Measurements from ENCODE around the gene ZC3H4. TPM values are rescaled to one million over a fixed set of nuclear protein-coding genes. Genes with fewer than 3 reads are reported as not detected.

ZC3H4 gene
- total and polyA plus RNA-seq, 9 of the 15 experiments (the other 6 are each of a cell fraction or from before 2014, with no cell fraction given) = 2.2 to 75.6 (median 18.3) TPM

GRCh38 chr19:47047763-47048405 lies 65.7 kb downstream of the ZC3H4 start (continued):
- TF ChIP-seq RREB1 (CRISPR knock-in tag; IDR thresholded peaks at IDR 0.05) = no peak
- TF ChIP-seq HINFP (tag; conservative IDR thresholded peaks at IDR 0.05; ENCODE audit: low read depth) = no peak
- no peak for TF ChIP-seq CBX5 (IDR thresholded peaks at IDR 0.05; ENCODE audit: borderline replicate concordance, low read depth)
- no peak for TF ChIP-seq ZNF253 (CRISPR knock-in tag; conservative IDR thresholded peaks at IDR 0.05)
- TF ChIP-seq ETV1 (tag; conservative IDR thresholded peaks at IDR 0.05; ENCODE audit: low read depth) = no peak
- no peak for TF ChIP-seq PTTG1 (tag; IDR thresholded peaks at IDR 0.05; ENCODE audit: low read depth)
- TF ChIP-seq RBM15 (IDR thresholded peaks at IDR 0.05; ENCODE audit: insufficient read depth, low read length) = no peak
- no peak for TF ChIP-seq U2AF2 (optimal IDR thresholded peaks at IDR 0.05; ENCODE audit: low read depth, low read length)
- TF ChIP-seq ZMIZ1 (IDR thresholded peaks at IDR 0.05; ENCODE audit: low read depth in 2 of 2, low read length in 2 of 2) = no peak
- TF ChIP-seq BRD4 (IDR thresholded peaks at IDR 0.05) = no peak
- no peak for TF ChIP-seq ZFP1 (CRISPR knock-in tag; IDR thresholded peaks at IDR 0.05)
- no peak for TF ChIP-seq ZNF79 (CRISPR knock-in tag; IDR thresholded peaks at IDR 0.05; ENCODE audit: low read depth)
- no peak for TF ChIP-seq NR2F6 (CRISPR knock-in tag; IDR thresholded peaks at IDR 0.05)
- no peak for TF ChIP-seq ZNF146 (CRISPR knock-in tag; IDR thresholded peaks at IDR 0.05; ENCODE audit: unreplicated experiment)
- peak in 1 of 2 experiments; percentile 97; a peak in 2 of 4 replicates for TF ChIP-seq MLLT1 (IDR thresholded peaks at IDR 0.05)
- no peak for TF ChIP-seq SRSF1 (IDR thresholded peaks at IDR 0.05; ENCODE audit: low read depth, low read length)
